GM12864 (cell line): ENCODE data around the gene MAP2K5.

ENCODE experiments used
- DNase-seq: peaks from one replicate; pipeline ENCODE4 v3.0.0-alpha.2; 2011; ENCODE audit warnings: low read depth
- H3K4me3 ChIP-seq: 2 replicates; pipeline ENCODE4 v1.5.1; 2011; ENCODE audit warnings: mild to moderate bottlenecking, low read depth, low read length, control low read depth
- TF ChIP-seq, protein P1 (sequence below): IDR thresholded peaks from 2 replicates; pipeline ENCODE4 v1.5.1; 2011; ENCODE audit warnings: low read depth, mild to moderate bottlenecking, moderate library complexity, low read length, control low read depth, inconsistent platforms; ENCODE audit errors: missing control alignments

Gene MAP2K5

GRCh38 chr15:67548862-67549651, 6.6 kb downstream of the MAP2K5 start:
- DNase-seq: no peak
- TF ChIP-seq, protein P1, sequence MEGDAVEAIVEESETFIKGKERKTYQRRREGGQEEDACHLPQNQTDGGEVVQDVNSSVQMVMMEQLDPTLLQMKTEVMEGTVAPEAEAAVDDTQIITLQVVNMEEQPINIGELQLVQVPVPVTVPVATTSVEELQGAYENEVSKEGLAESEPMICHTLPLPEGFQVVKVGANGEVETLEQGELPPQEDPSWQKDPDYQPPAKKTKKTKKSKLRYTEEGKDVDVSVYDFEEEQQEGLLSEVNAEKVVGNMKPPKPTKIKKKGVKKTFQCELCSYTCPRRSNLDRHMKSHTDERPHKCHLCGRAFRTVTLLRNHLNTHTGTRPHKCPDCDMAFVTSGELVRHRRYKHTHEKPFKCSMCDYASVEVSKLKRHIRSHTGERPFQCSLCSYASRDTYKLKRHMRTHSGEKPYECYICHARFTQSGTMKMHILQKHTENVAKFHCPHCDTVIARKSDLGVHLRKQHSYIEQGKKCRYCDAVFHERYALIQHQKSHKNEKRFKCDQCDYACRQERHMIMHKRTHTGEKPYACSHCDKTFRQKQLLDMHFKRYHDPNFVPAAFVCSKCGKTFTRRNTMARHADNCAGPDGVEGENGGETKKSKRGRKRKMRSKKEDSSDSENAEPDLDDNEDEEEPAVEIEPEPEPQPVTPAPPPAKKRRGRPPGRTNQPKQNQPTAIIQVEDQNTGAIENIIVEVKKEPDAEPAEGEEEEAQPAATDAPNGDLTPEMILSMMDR: no peak
- H3K4me3 ChIP-seq: no peak overlapping the region

DNA sequence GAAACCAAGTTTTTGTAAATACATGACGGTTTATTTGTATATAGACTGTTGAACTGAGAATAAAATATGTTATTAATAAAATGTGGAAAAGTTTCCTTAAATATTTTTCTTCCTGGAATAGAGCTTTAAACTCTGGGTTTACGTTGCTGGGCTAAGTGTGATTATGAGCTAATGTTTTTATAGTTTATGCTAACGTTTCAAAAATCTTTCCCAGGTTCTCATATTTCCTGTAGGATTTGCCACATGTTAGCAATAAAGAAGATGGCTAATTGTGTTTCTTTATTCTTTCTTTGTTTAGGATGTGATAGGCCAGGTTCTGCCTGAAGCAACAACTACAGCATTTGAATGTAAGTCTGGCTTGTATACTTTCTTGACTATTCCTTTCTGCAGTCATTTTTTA, 7.2 kb downstream of the MAP2K5 start:
- no peak for DNase-seq
- H3K4me3 ChIP-seq: no peak overlapping the region
- TF ChIP-seq, protein P1: no peak

- H3K4me3 ChIP-seq: no peak overlapping the region
- TF ChIP-seq, protein P1: no peak
- DNase-seq: no peak
These were observed 8.0 kb downstream of the MAP2K5 start for GRCh38 chr15:67550522-67550921.

DNA sequence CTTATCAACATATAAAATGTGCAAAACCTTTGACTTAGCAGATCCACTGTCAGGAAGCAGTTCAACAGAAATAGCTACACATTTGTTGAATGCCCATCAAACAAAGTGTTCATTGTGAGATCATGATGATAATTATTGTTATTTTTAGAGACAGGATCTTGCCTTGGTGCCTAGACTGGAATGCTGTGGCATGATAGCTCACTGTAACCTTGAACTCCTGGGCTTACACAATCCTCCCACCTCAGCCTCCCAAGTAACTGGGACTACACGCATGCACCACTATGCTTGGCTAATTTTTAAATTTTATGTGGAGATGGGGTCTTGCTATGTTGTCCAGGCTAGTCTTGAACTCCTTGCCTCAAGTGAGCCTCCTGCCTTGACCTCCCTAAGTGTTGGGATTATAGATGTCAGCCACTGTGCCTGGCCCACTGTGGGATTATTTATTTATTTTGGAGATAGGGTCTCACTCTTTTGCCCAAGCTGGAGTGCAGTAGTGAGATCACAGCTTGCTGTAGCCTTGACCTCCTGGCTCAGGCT, 8.8 kb downstream of the MAP2K5 start:
- no peak overlapping the region for H3K4me3 ChIP-seq
- DNase-seq: no peak
- TF ChIP-seq, protein P1: no peak

- H3K4me3 ChIP-seq: no peak overlapping the region
- no peak for DNase-seq
- TF ChIP-seq, protein P1: no peak
These were observed 12.1 kb downstream of the MAP2K5 start for GRCh38 chr15:67554580-67554979.

GRCh38 chr15:67556976-67557570, 14.6 kb downstream of the MAP2K5 start:
- TF ChIP-seq, protein P1: no peak
- H3K4me3 ChIP-seq: no peak overlapping the region
- no peak for DNase-seq
